IMR-90 (cell line): ENCODE data around the gene MAGI1. TPM values are rescaled to one million over a fixed set of nuclear protein-coding genes. Genes with fewer than 3 reads are reported as not detected.

Source experiments
- ATAC-seq: fragments of 200-7000 bp; cut with Tn5 transposase; 2 replicates; pipeline ENCODE4 v1.9.1; 2020; ENCODE audit warnings: low read depth, mild to moderate bottlenecking, moderate library complexity
- BruUV-seq: library from RNA; stranded (reverse); fragments of 400-500 nt; replicated peaks from 2 replicates; lab custom pipeline; 2021; lab: Mats Ljungman, UMichigan
- CTCF ChIA-PET: fragments of 300-600 bp; formaldehyde crosslinking; extraction: SDS; loops from one replicate; lab custom pipeline; 2021; ENCODE audit warnings: antibody characterized with exemption; lab: Yijun Ruan, JAX
- POLR2A ChIA-PET: fragments of 300-600 bp; sonication (Branson Sonifier 250); formaldehyde crosslinking; loops from one replicate; lab custom pipeline; 2022; ENCODE audit warnings: antibody characterized with exemption; ENCODE audit not compliant: unreplicated experiment; lab: Charles Lee
- DNase-seq: peaks from one replicate; pipeline ENCODE4 v3.0.0; 2013
- H2AFZ ChIP-seq: replicated peaks from 2 replicates; pipeline ENCODE3; 2013; ENCODE audit warnings: low read length, mild to moderate bottlenecking; ENCODE audit not compliant: poor library complexity
- H2AK5ac ChIP-seq: 2 replicates; pipeline ENCODE4 v1.6.1; 2013; ENCODE audit warnings: low read depth, low read length, inconsistent platforms
- H2AK9ac ChIP-seq: replicated peaks from 2 replicates; pipeline ENCODE3; 2013; ENCODE audit warnings: mild to moderate bottlenecking, low read depth, low read length, moderate library complexity; ENCODE audit not compliant: poor library complexity
- H2BK120ac ChIP-seq: 2 replicates; pipeline ENCODE4 v1.6.1; 2013; ENCODE audit warnings: low read depth, low read length, inconsistent platforms
- H2BK15ac ChIP-seq: 3 replicates; pipeline ENCODE4 v1.6.1; 2013; ENCODE audit warnings: low read depth, low read length, inconsistent platforms
- H2BK20ac ChIP-seq: 2 replicates; pipeline ENCODE4 v1.6.1; 2013; ENCODE audit warnings: low read depth, mild to moderate bottlenecking, inconsistent platforms, low read length, moderate library complexity
- H2BK5ac ChIP-seq: 2 replicates; pipeline ENCODE4 v1.6.1; 2013; ENCODE audit warnings: mild to moderate bottlenecking, low read depth, low read length, inconsistent platforms; ENCODE audit not compliant: poor library complexity, severe bottlenecking
- H3K14ac ChIP-seq: replicated peaks from 2 replicates; pipeline ENCODE4 v1.6.1; 2013; ENCODE audit warnings: low read depth, low read length, inconsistent platforms
- H3K18ac ChIP-seq: 2 replicates; pipeline ENCODE4 v1.6.1; 2013; ENCODE audit warnings: low read depth, low read length, control low read depth
- H3K23ac ChIP-seq: 2 replicates; pipeline ENCODE4 v1.6.1; 2013; ENCODE audit warnings: low read depth, low read length, inconsistent platforms
- H3K27ac ChIP-seq: 2 replicates; pipeline ENCODE4 v1.5.1; 2013; ENCODE audit warnings: mild to moderate bottlenecking, control low read depth, low read length; ENCODE audit not compliant: insufficient read depth
- H3K27me3 ChIP-seq: 2 replicates; pipeline ENCODE4 v1.6.1; 2013; ENCODE audit warnings: low read length; ENCODE audit not compliant: control insufficient read depth, insufficient read depth
- H3K36me3 ChIP-seq: 2 replicates; pipeline ENCODE4 v1.6.1; 2013; ENCODE audit warnings: low read length, mixed read lengths; ENCODE audit not compliant: control insufficient read depth, insufficient read depth
- H3K4ac ChIP-seq: 2 replicates; pipeline ENCODE4 v1.6.1; 2013; ENCODE audit warnings: low read depth, low read length, inconsistent platforms
- H3K4me1 ChIP-seq: 2 replicates; pipeline ENCODE4 v1.6.1; 2013; ENCODE audit warnings: low read length, mixed read lengths; ENCODE audit not compliant: control insufficient read depth, insufficient read depth
- H3K4me2 ChIP-seq: 2 replicates; pipeline ENCODE4 v1.6.1; 2013; ENCODE audit warnings: low read depth, mild to moderate bottlenecking, control low read depth, low read length, moderate library complexity
- H3K4me3 ChIP-seq: 2 replicates; pipeline ENCODE4 v1.5.1; 2013; ENCODE audit warnings: low read depth, mild to moderate bottlenecking, control low read depth, low read length, moderate library complexity; ENCODE audit not compliant: insufficient read depth
- H3K56ac ChIP-seq: 2 replicates; pipeline ENCODE4 v1.6.1; 2013; ENCODE audit warnings: low read length, inconsistent platforms; ENCODE audit not compliant: insufficient read depth; ENCODE audit errors: extremely low read depth
- H3K79me1 ChIP-seq, 2 experiments: 2 replicates each; pipeline ENCODE4 v1.6.1; 2013; ENCODE audit warnings: low read length in 2 of 2, inconsistent platforms in 1 of 2, low read depth in 1 of 2
- H3K9ac ChIP-seq: 2 replicates; pipeline ENCODE4 v1.6.1; 2013; ENCODE audit warnings: low read depth, low read length, control low read depth
- H3K9me1 ChIP-seq: 2 replicates; pipeline ENCODE4 v1.6.1; 2013; ENCODE audit warnings: low read length, inconsistent platforms; ENCODE audit not compliant: insufficient read depth
- H3K9me3 ChIP-seq: 2 replicates; pipeline ENCODE4 v1.6.1; 2013; ENCODE audit warnings: low read length; ENCODE audit not compliant: control insufficient read depth, insufficient read depth
- H4K20me1 ChIP-seq: 2 replicates; pipeline ENCODE4 v1.6.1; 2013; ENCODE audit warnings: low read length, inconsistent platforms; ENCODE audit not compliant: insufficient read depth
- H4K5ac ChIP-seq: 2 replicates; pipeline ENCODE4 v1.6.1; 2013; ENCODE audit warnings: mild to moderate bottlenecking, low read depth, low read length, control low read depth
- H4K8ac ChIP-seq, 2 experiments: 2 replicates each; pipeline ENCODE4 v1.6.1; 2013; ENCODE audit warnings: low read depth in 2 of 2, low read length in 2 of 2, control low read depth in 1 of 2, inconsistent platforms in 1 of 2
- H4K91ac ChIP-seq: 2 replicates; pipeline ENCODE4 v1.6.1; 2013; ENCODE audit warnings: low read depth, low read length, inconsistent platforms; ENCODE audit not compliant: insufficient read depth
- BHLHE40 ChIP-seq: fragments of 150-350 bp; IDR thresholded peaks from 2 replicates; pipeline ENCODE4 v1.6.1; 2016; ENCODE audit warnings: mild to moderate bottlenecking, low read depth, low read length
- CEBPB ChIP-seq: IDR thresholded peaks from 2 replicates; pipeline ENCODE4 v1.6.1; 2012; ENCODE audit warnings: low read depth, low read length, improper control_type of control experiment
- CHD1 ChIP-seq: IDR thresholded peaks from 2 replicates; pipeline ENCODE4 v1.6.1; 2012; ENCODE audit warnings: low read depth, low read length, improper control_type of control experiment
- ELK1 ChIP-seq: fragments of 150-350 bp; IDR thresholded peaks from 2 replicates; pipeline ENCODE4 v1.6.1; 2016; ENCODE audit warnings: low read depth, mild to moderate bottlenecking, low read length, moderate library complexity, borderline replicate concordance
- FOS ChIP-seq: fragments of 150-350 bp; IDR thresholded peaks from 2 replicates; pipeline ENCODE4 v1.6.1; 2016; ENCODE audit warnings: low read depth, low read length
- MAFK ChIP-seq: IDR thresholded peaks from 2 replicates; pipeline ENCODE4 v1.6.1; 2012; ENCODE audit warnings: low read depth, low read length, improper control_type of control experiment
- MAZ ChIP-seq: IDR thresholded peaks from 2 replicates; pipeline ENCODE4 v1.6.1; 2012; ENCODE audit warnings: low read depth, mild to moderate bottlenecking, low read length, improper control_type of control experiment, moderate library complexity, borderline replicate concordance
- MXI1 ChIP-seq: IDR thresholded peaks from 2 replicates; pipeline ENCODE4 v1.6.1; 2012; ENCODE audit warnings: low read depth, mild to moderate bottlenecking, low read length, moderate library complexity, borderline replicate concordance
- POLR2A ChIP-seq: IDR thresholded peaks from 2 replicates; pipeline ENCODE4 v1.6.1; 2012; ENCODE audit warnings: mild to moderate bottlenecking, low read depth, low read length
- RAD21 ChIP-seq: IDR thresholded peaks from 2 replicates; pipeline ENCODE4 v1.6.1; 2012; ENCODE audit warnings: low read length, improper control_type of control experiment
- RCOR1 ChIP-seq: IDR thresholded peaks from 2 replicates; pipeline ENCODE4 v1.6.1; 2012; ENCODE audit warnings: mild to moderate bottlenecking, low read length, improper control_type of control experiment; ENCODE audit not compliant: insufficient replicate concordance
- RFX5 ChIP-seq: IDR thresholded peaks from 2 replicates; pipeline ENCODE4 v1.8.0; 2012; ENCODE audit warnings: low read depth, mild to moderate bottlenecking, low read length, moderate library complexity
- SMC3 ChIP-seq: fragments of 150-350 bp; IDR thresholded peaks from 2 replicates; pipeline ENCODE4 v1.6.1; 2016; ENCODE audit warnings: low read depth, mild to moderate bottlenecking, antibody characterized with exemption, low read length, moderate library complexity
- WGBS, 2 experiments: methylation state at CpG; one replicate each; pipeline versions ENCODE4 v1.1.5 to v1.1.7; 2013; ENCODE audit warnings: missing lambda C conversion rate in 2 of 2; ENCODE audit not compliant: insufficient read length in 1 of 2; ENCODE audit errors: extremely low coverage in 2 of 2; 5-methylcytosine and 5-hydroxymethylcytosine counted together
- dilution Hi-C: fragments of 300-500 bp; cut with HindIII; formaldehyde crosslinking; loops from one replicate; pipeline ENCODE4 v1.14.3; 2018; ENCODE audit warnings: low sequenced_read_pairs; ENCODE audit not compliant: unreplicated experiment
- in situ Hi-C: fragments of 300-500 bp; cut with MboI; formaldehyde crosslinking; loops from 3 replicates; pipeline ENCODE4 v1.14.3; 2019; ENCODE audit warnings: low sequenced_read_pairs, inconsistent platforms, mixed read lengths
- intact Hi-C: fragments of 100-400 bp; cut with micrococcal nuclease; formaldehyde crosslinking; loops from 2 replicates; pipeline ENCODE4 v1.10.0; 2022
- polyA plus RNA-seq, 3 experiments: library from polyadenylated mRNA; depleted of rRNA; stranded (reverse); fragments of >200 nt; gene quantifications; 2 replicates each; pipeline ENCODE4 v1.2.3, GENCODE V29; 2012; ENCODE audit warnings: low replicate concordance in 1 of 3
- total RNA-seq: library from RNA; depleted of rRNA; stranded (reverse); fragments of >200 nt; gene quantifications from 2 replicates; pipeline ENCODE4 v1.2.3, GENCODE V29; 2012

The MAGI1 gene
- total and polyA plus RNA-seq, 2 of the 4 experiments (the other 2 are of a cell fraction), result 14.5 to 24.2 TPM

DNA sequence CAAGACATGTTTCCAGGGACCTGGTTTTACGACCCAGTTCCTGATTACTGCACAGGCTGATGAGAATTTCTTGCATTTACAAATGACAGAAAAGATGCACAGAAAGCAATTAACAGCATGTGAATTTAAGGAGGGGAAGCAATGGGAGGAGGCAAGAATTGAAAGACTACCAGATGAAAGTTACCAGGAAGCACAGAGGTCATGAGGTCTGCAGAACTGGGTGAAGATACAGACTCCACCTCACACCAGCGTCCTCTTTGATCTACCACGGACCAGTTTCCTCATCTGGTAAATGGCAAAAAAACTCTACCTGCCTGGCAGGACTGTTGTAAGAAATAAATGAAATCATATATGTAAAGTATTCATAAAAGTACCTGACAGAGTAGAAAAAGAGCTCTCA is 266.0 kb downstream of the MAGI1 start:
- Histone ChIP-seq H2AK5ac (no peak overlapping the region), H4K8ac (no peak overlapping the region), H2BK20ac (no peak overlapping the region), H3K27ac (no peak overlapping the region), H2BK120ac (no peak overlapping the region), H2BK5ac (no peak overlapping the region), H3K9me3 (no peaks in the 10 kb centered on the region), H3K27me3 (no peaks in the 10 kb centered on the region), H3K4me3 (no peak overlapping the region), H3K23ac (no peak overlapping the region), H4K91ac (no peak overlapping the region), H3K9me1 (peaks cover 7% of the 10 kb centered on the region; the same call in 1 of the 2 replicates), H2AK9ac (no peak overlapping the region), H3K4me2 (no peak overlapping the region), H3K36me3 (no peaks in the 10 kb centered on the region), H3K79me1 (peaks cover 24 to 28% of the 10 kb centered on the region in 2 experiments), H3K4ac (no peak overlapping the region), H3K18ac (no peak overlapping the region), H2BK15ac (no peak overlapping the region), H3K4me1 (peaks cover 8% of the 10 kb centered on the region), H4K5ac (no peak overlapping the region), H4K20me1 (no peaks in the 10 kb centered on the region), H3K14ac (no peak overlapping the region), H3K56ac (no peak overlapping the region), H3K9ac (no peak overlapping the region), H2AFZ (no peak overlapping the region)
- in situ Hi-C loops (no loop called here), intact Hi-C loops (no loop called here), dilution Hi-C loops (no loop called here)
- no TSS peak for BruUV-seq
- ATAC-seq (no peak), DNase-seq (no peak)
- TF ChIP-seq RCOR1 (no peak), RFX5 (no peak), ELK1 (no peak), RAD21 (no peak), MXI1 (no peak), SMC3 (no peak), MAZ (no peak), FOS (no peak), POLR2A (no peak), CHD1 (no peak), BHLHE40 (no peak), CEBPB (no peak), MAFK (no peak)
- no CpG with 5 or more reads among the region's 3 CpGs for WGBS, 2 experiments
- ChIA-PET CTCF (no interaction called here), POLR2A (no interaction called here)
